Hepatocyte (in vitro differentiated cells): ENCODE measurements around the gene STK32B. TPM values are rescaled to one million over a fixed set of nuclear protein-coding genes. Genes with fewer than 3 reads are reported as not detected.

ENCODE experiments used
- DNase-seq: peaks from one replicate; pipeline ENCODE4 v3.0.0-alpha.2; 2016; ENCODE audit warnings: low spot score
- H2AFZ ChIP-seq: fragments of 200-600 bp; sonication (generic); 2 replicates; pipeline ENCODE4 v1.6.0; 2016; ENCODE audit warnings: antibody characterized with exemption, mild to moderate bottlenecking
- H3K27ac ChIP-seq: fragments of 200-600 bp; sonication (generic); 2 replicates; pipeline ENCODE4 v1.5.1; 2016; ENCODE audit warnings: mild to moderate bottlenecking
- H3K27me3 ChIP-seq: fragments of 200-600 bp; sonication (generic); 2 replicates; pipeline ENCODE4 v1.6.1; 2016
- H3K36me3 ChIP-seq: fragments of 200-600 bp; sonication (generic); replicated peaks from 2 replicates; pipeline ENCODE4 v1.5.1; 2016; ENCODE audit warnings: low read depth; ENCODE audit not compliant: insufficient read depth
- H3K4me1 ChIP-seq: fragments of 200-600 bp; sonication (generic); 2 replicates; pipeline ENCODE4 v1.5.1; 2016; ENCODE audit warnings: mild to moderate bottlenecking, moderate library complexity; ENCODE audit not compliant: insufficient read depth
- H3K4me2 ChIP-seq: fragments of 200-600 bp; sonication (generic); 2 replicates; pipeline ENCODE4 v1.6.0; 2016
- H3K4me3 ChIP-seq: fragments of 200-600 bp; sonication (generic); 2 replicates; pipeline ENCODE4 v1.5.1; 2016; ENCODE audit warnings: mild to moderate bottlenecking
- H3K79me2 ChIP-seq: fragments of 200-600 bp; sonication (generic); 2 replicates; pipeline ENCODE4 v1.6.0; 2017; ENCODE audit warnings: mild to moderate bottlenecking
- H3K9me2 ChIP-seq: fragments of 200-600 bp; sonication (generic); replicated peaks from 2 replicates; pipeline ENCODE4 v1.6.0; 2017; ENCODE audit warnings: mild to moderate bottlenecking; ENCODE audit not compliant: insufficient read depth
- H3K9me3 ChIP-seq: fragments of 200-600 bp; sonication (generic); 2 replicates; pipeline ENCODE4 v1.5.1; 2016; ENCODE audit warnings: low read depth, mild to moderate bottlenecking
- H4K20me1 ChIP-seq: fragments of 200-600 bp; sonication (generic); 2 replicates; pipeline ENCODE4 v1.6.0; 2016; ENCODE audit warnings: mild to moderate bottlenecking; ENCODE audit not compliant: insufficient read depth, poor library complexity, severe bottlenecking
- CTCF ChIP-seq: fragments of 200-600 bp; sonication (generic); IDR thresholded peaks from 2 replicates; pipeline ENCODE4 v1.5.1; 2016; ENCODE audit warnings: antibody characterized with exemption, mild to moderate bottlenecking; ENCODE audit not compliant: poor library complexity
- EZH2 ChIP-seq: fragments of 200-600 bp; sonication (generic); IDR thresholded peaks from 2 replicates; pipeline ENCODE4 v1.6.1; 2016; ENCODE audit warnings: antibody characterized with exemption, mild to moderate bottlenecking, borderline replicate concordance
- EZH2phosphoT487 ChIP-seq: fragments of 200-600 bp; sonication (generic); IDR thresholded peaks from one replicate; pipeline ENCODE4 v1.6.1; 2018; ENCODE audit warnings: antibody characterized with exemption, mild to moderate bottlenecking, low read depth, moderate library complexity; ENCODE audit not compliant: unreplicated experiment, severe bottlenecking
- WGBS: methylation state at CpG from one replicate; pipeline ENCODE4 v1.1.6; 2016; ENCODE audit warnings: low lambda C conversion rate; ENCODE audit errors: missing lambda C conversion rate; 5-methylcytosine and 5-hydroxymethylcytosine counted together
- polyA plus RNA-seq: library from polyadenylated mRNA; unstranded; fragments of >200 nt; fragmentation: Nextera tagmentation; extraction: Ambion mirVana; gene quantifications from 2 replicates; pipeline ENCODE4 v1.2.1, GENCODE V29; 2016
- total RNA-seq: library from RNA; depleted of rRNA; stranded (reverse); fragments of >200 nt; gene quantifications from 2 replicates; pipeline ENCODE4 v1.2.3, GENCODE V29; 2014

The STK32B gene
- total and polyA plus RNA-seq, 2 experiments from 2014 or later, result 0.51 to 1.6 TPM

- no peaks in the 10 kb centered on the region for H3K36me3 ChIP-seq
- H3K27me3 ChIP-seq, result no peaks in the 10 kb centered on the region
- H4K20me1 ChIP-seq, result no peaks in the 10 kb centered on the region
- no peak for TF ChIP-seq EZH2
- TF ChIP-seq EZH2phosphoT487, result no peak
- TF ChIP-seq CTCF, result no peak
- H3K9me2 ChIP-seq, result no peaks in the 10 kb centered on the region
- no peaks in the 10 kb centered on the region for H3K4me1 ChIP-seq
- no peak overlapping the region for H3K4me2 ChIP-seq
- H3K9me3 ChIP-seq, result no peaks in the 10 kb centered on the region
- no peaks in the 10 kb centered on the region for H3K79me2 ChIP-seq
- DNase-seq, result no peak
- H3K4me3 ChIP-seq, result no peak overlapping the region
- no peak overlapping the region for H2AFZ ChIP-seq
- no peak overlapping the region for H3K27ac ChIP-seq
These were observed 249.0 kb downstream of the STK32B start for GRCh38 chr4:5300283-5300682.

GRCh38 chr4:5307928-5308327, 256.6 kb downstream of the STK32B start:
- no peak overlapping the region for H3K4me2 ChIP-seq
- TF ChIP-seq CTCF (no peak), EZH2phosphoT487 (no peak), EZH2 (no peak)
- 80% methylated on average over 3 of the region's 3 CpGs for WGBS

GRCh38 chr4:5322321-5322720, 271.0 kb downstream of the STK32B start:
- Histone ChIP-seq H4K20me1 (no peaks in the 10 kb centered on the region), H3K4me2 (no peak overlapping the region), H3K27me3 (no peaks in the 10 kb centered on the region), H3K4me3 (no peak overlapping the region), H3K9me2 (no peaks in the 10 kb centered on the region), H2AFZ (no peak overlapping the region), H3K9me3 (no peaks in the 10 kb centered on the region), H3K36me3 (no peaks in the 10 kb centered on the region), H3K27ac (no peak overlapping the region), H3K79me2 (no peaks in the 10 kb centered on the region), H3K4me1 (no peaks in the 10 kb centered on the region)
- TF ChIP-seq CTCF (no peak), EZH2phosphoT487 (no peak), EZH2 (no peak)
- WGBS, result 84% methylated on average over 2 of the region's 2 CpGs
- no peak for DNase-seq

More at GRCh38 chr4:5307928-5308327, 256.6 kb downstream of the STK32B start:
- Histone ChIP-seq H3K27ac (no peak overlapping the region), H2AFZ (no peak overlapping the region), H3K9me2 (no peaks in the 10 kb centered on the region), H3K36me3 (no peaks in the 10 kb centered on the region), H3K4me3 (no peak overlapping the region), H4K20me1 (no peaks in the 10 kb centered on the region), H3K4me1 (no peaks in the 10 kb centered on the region), H3K79me2 (no peaks in the 10 kb centered on the region), H3K27me3 (no peaks in the 10 kb centered on the region), H3K9me3 (no peaks in the 10 kb centered on the region)
- no peak for DNase-seq

- Histone ChIP-seq H3K9me3 (no peaks in the 10 kb centered on the region), H3K4me3 (no peak overlapping the region), H3K27ac (no peak overlapping the region), H3K79me2 (no peaks in the 10 kb centered on the region), H3K4me1 (no peaks in the 10 kb centered on the region), H4K20me1 (no peaks in the 10 kb centered on the region), H3K9me2 (no peaks in the 10 kb centered on the region), H3K36me3 (no peaks in the 10 kb centered on the region), H3K27me3 (no peaks in the 10 kb centered on the region), H2AFZ (no peak overlapping the region), H3K4me2 (no peak overlapping the region)
- no peak for DNase-seq
- 80% methylated on average over 3 of the region's 3 CpGs for WGBS
- TF ChIP-seq EZH2phosphoT487, result no peak
- no peak for TF ChIP-seq CTCF
- no peak for TF ChIP-seq EZH2
These were observed 279.2 kb downstream of the STK32B start for GRCh38 chr4:5330339-5330989.
